Transverse colon (tissue), 4 donors: ENCODE results near the gene RGPD8. TPM values are rescaled to one million over a fixed set of nuclear protein-coding genes. Genes with fewer than 3 reads are reported as not detected.
A peak's percentile ranks its signal among the peaks of the same experiment; 100 is the strongest.
"Not testable (repeated sequence)": the region's sequence is repeated elsewhere in the genome, so short reads cannot be mapped to it uniquely, and the experiment has no call there.

Source experiments
- DNase-seq: peaks from one replicate; pipeline ENCODE4 v3.0.0-alpha.2; 2019
- H3K27ac ChIP-seq, 4 donors: fragments of 200-600 bp; sonication (generic); 2 replicates each; pipeline ENCODE4 v1.5.1; 2016 to 2018; ENCODE audit warnings: inconsistent platforms in 4 of 4
- H3K27me3 ChIP-seq: fragments of 200-600 bp; sonication (generic); 2 replicates; pipeline ENCODE4 v1.5.1; 2017; ENCODE audit warnings: inconsistent platforms
- H3K36me3 ChIP-seq, 4 donors: fragments of 200-600 bp; sonication (generic); 2 replicates each; pipeline ENCODE4 v1.5.1; 2017 to 2019; ENCODE audit warnings: inconsistent platforms in 4 of 4
- H3K4me1 ChIP-seq, 4 donors: fragments of 200-600 bp; sonication (generic); 2 replicates each; pipeline ENCODE4 v1.5.1; 2017 to 2020; ENCODE audit warnings: inconsistent platforms in 4 of 4
- H3K4me3 ChIP-seq, 4 donors: fragments of 200-600 bp; sonication (generic); 1 replicate in 1 of 4; 2 replicates in 3 of 4; pipeline versions ENCODE4 v1.5.1 to v1.6.1; 2017 to 2019; ENCODE audit warnings: inconsistent platforms in 4 of 4
- H3K9me3 ChIP-seq, 2 donors: fragments of 200-600 bp; sonication (generic); 2 replicates each; pipeline ENCODE4 v1.5.1; 2017 to 2019; ENCODE audit warnings: inconsistent platforms in 2 of 2
- EP300 ChIP-seq: sonication (generic); formaldehyde crosslinking; IDR thresholded peaks from one replicate; pipeline ENCODE4 v1.6.1; 2017; ENCODE audit warnings: antibody characterized with exemption, low read depth
- POLR2A ChIP-seq: fragments of 450-650 bp; IDR thresholded peaks from one replicate; pipeline ENCODE4 v1.6.1; 2016; ENCODE audit warnings: antibody characterized with exemption, mild to moderate bottlenecking, moderate library complexity
- POLR2AphosphoS5 ChIP-seq, 3 donors: sonication (generic); formaldehyde crosslinking; IDR thresholded peaks; one replicate each; pipeline ENCODE4 v1.6.1; 2016; ENCODE audit warnings: antibody characterized with exemption in 3 of 3
- WGBS, 2 donors: methylation state at CpG; one replicate each; pipeline ENCODE4 v1.1.5; 2018; ENCODE audit warnings: low coverage in 1 of 2; 5-methylcytosine and 5-hydroxymethylcytosine counted together
- in situ Hi-C, 4 donors: fragments of 200-750 bp; cut with MboI; loops; one replicate each; pipeline versions ENCODE4 v1.15.0 to v1.15.1; 2017; ENCODE audit warnings: low sequenced_read_pairs in 3 of 4, low pct_ligation_motif_present in 1 of 4, low pct_unique_long_range_greater_than_20kb in 1 of 4
- intact Hi-C: fragments of 100-400 bp; cut with DNase I; formaldehyde crosslinking; loops from one replicate; pipeline ENCODE4 v1.15.1; 2023; ENCODE audit warnings: low total_unique reads
- total RNA-seq, 4 donors: library from RNA; depleted of rRNA; stranded (reverse); fragments of >200 nt; gene quantifications; one replicate each; pipeline ENCODE4 v1.1.0, GENCODE V29; 2016
- TF ChIP-seq, protein P1 (sequence below), 5 experiments: fragments of 200-600 bp in 3 of 5; fragments of 450-650 bp in 2 of 5; sonication (generic) in 3 of 5; IDR thresholded peaks; 1 replicate in 2 of 5; 2 replicates in 3 of 5; pipeline ENCODE4 v1.5.1; 2016 to 2017; ENCODE audit warnings: antibody characterized with exemption in 5 of 5, inconsistent platforms in 3 of 5, mild to moderate bottlenecking in 2 of 5, moderate library complexity in 1 of 5

Gene RGPD8
- total RNA-seq, 4 donors from 2014 or later = 8.0 to 32.4 (median 14.6) TPM

DNA sequence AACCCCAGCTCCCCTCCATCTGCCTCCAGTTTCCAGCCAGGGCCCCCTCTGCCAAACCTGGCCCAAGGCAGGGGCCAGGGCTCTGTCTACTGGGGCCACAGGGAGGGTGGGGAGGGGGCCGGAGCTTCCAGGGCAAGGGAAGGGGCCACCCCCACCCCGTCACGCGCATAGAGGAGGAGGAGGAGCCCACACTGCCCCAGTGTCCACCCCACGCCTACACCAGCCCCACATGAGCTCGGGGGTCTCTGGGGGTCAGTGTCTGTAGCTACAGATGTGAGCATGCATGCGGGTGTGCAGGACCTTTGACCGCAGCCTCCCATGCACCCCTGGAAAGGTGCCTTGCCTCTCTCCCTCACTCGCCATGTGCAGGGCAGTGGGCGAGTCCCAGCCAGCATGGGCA is 3.5 kb upstream of the RGPD8 start:
- H3K9me3 ChIP-seq, H3K4me1 ChIP-seq, H3K36me3 ChIP-seq, H3K4me3 ChIP-seq, H3K27ac ChIP-seq, DNase-seq, intact Hi-C loops: not testable (repeated sequence)
- H3K27me3 ChIP-seq = peaks cover 13% of the 10 kb centered on the region
- 86% methylated on average over 9 of the region's 10 CpGs; no CpG with 5 or more reads in 1 of the 2 donors for WGBS, 2 donors
- in situ Hi-C loops = loop anchor here in 1 of 4 donors (25.0 kb wide), 1 partner anchor 175 kb away; the partner anchor contains the start of gene ZC3H8

DNA sequence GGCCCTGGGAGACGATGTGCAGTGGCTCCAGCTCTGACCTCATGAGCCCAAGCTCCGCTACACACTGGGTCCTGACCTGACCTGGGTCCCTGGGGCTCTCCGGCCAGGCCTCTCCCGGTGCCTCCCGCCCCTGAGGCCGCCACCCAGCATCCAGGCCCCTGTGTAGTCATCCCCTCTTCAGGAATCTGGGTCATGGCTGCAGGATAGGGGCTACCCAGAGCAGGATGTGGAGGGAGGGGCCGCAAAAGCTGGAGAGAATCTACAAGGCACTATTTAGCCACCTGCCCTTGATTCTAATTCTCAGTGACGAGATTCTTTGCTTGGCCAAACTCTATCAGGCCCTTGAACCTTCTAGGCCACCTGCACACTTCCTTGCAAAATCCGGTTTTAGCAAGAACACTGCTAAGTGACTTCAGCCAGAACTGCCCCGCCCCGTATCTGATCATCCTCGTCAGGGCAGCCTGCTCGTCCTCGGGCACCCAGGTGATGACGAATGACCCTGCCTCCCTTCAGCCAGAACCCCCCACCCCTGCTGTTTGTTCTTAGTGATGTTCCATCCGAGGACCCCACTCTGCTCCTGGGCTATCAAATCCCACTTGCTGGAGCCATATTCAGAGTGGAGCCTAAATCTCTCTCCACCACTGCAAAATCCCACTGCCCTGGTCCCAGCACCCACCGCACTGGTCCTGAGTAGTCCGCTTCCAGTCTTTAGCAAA is 2.4 kb upstream of the RGPD8 start:
- H3K36me3 ChIP-seq, DNase-seq, H3K9me3 ChIP-seq, H3K4me3 ChIP-seq, H3K4me1 ChIP-seq, H3K27me3 ChIP-seq, H3K27ac ChIP-seq, intact Hi-C loops: not testable (repeated sequence)
- WGBS, 2 donors = 75% methylated on average over 18 of the region's 18 CpGs; no CpG with 5 or more reads in 1 of the 2 donors
- in situ Hi-C loops = loop anchor here in 1 of 4 donors (25.0 kb wide), 1 partner anchor 174 kb away; the partner anchor contains the start of gene ZC3H8

DNA sequence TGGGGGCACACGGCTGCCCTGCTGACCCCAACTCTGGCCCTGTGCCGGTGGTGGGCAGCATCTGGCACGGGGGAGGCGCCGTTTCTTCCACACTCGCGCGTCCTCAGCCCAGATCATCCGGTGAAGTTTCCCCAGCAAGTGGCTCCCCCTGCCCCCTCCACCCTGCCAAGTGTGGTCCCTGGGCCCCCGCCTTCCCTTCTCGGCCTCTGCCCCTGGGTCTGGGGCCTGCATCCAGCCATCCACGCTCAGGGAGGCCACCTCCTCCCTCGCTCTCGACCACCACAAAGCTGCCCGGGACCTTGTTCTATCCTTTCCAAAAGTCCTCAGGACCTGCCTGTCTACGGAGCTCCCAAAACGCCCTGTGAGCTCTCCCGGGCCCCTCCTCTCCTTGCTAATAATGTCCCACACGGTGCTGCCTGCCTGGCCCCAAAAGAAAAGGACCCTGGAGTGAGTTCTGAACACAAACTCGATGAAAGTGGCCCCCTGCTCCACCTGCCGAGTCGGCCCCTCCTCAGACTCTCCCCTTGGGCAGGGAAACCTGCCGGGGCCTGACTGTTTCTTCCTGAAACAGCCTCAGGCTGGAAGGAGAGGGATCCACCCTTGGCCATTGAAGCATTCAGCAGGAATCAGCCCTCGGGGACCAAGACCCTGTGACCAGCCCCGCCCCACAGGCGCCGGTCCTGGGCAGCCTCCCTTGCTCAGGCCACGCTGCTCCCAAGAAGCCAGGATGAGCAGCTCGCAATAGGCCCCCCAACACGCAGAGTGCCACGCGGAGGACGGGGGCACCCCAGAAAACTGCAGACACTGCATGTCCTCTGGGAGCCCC is 1.7 kb upstream of the RGPD8 start:
- in situ Hi-C loops (loop anchor here in 1 of 4 donors (25.0 kb wide), 1 partner anchor 173 kb away; the partner anchor contains the start of gene ZC3H8), intact Hi-C loops (loop anchor here (5.0 kb wide), 1 partner anchor 178 kb away; the partner anchor contains the start of gene ZC3H8)
- H3K4me1 ChIP-seq, H3K27ac ChIP-seq, H3K36me3 ChIP-seq, H3K9me3 ChIP-seq, H3K27me3 ChIP-seq, H3K4me3 ChIP-seq, DNase-seq: not testable (repeated sequence)
- 86% methylated on average over 33 of the region's 33 CpGs; no CpG with 5 or more reads in 1 of the 2 donors for WGBS, 2 donors

DNA sequence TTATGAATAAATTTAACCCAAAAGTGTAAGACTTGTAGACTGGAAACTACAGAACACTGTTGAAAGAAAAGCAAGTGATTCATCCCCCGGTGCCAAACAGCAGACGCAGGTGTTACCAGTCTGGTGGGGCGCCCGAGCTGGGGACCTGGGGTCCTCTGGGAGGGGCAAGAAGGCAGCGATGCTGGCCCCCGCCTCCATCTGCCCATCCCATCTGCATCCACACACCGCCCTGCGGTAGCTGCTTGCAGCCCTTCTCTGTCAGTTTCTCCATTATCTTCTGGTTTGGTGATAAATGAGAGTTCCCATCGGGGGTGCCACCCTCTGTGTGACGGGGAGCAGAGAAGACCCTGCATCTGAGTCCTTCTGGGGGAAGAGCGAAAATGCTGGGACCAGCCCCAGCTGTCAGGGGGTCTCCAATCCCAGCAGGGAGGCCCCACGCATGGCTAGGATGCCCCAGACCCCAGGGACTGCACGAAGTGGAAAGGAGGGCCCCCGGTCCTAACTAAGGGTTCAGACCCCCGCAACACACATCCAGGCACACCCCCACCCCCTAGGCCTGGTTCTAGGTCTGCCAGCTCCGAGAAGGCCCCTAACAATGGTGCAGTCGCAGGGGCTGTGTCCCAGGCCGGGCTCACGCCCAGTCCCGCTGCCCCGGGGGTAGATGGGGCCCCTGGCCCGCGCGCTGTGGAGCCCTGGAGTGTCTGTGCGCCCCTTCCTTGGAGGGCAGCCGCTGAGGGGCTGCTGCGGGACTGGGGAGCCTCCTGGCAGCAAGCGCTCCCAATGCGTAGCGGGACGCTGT is 686 bp upstream of the RGPD8 start:
- TF ChIP-seq EP300 = no peak
- TF ChIP-seq POLR2A = no peak
- TF ChIP-seq, protein P1, sequence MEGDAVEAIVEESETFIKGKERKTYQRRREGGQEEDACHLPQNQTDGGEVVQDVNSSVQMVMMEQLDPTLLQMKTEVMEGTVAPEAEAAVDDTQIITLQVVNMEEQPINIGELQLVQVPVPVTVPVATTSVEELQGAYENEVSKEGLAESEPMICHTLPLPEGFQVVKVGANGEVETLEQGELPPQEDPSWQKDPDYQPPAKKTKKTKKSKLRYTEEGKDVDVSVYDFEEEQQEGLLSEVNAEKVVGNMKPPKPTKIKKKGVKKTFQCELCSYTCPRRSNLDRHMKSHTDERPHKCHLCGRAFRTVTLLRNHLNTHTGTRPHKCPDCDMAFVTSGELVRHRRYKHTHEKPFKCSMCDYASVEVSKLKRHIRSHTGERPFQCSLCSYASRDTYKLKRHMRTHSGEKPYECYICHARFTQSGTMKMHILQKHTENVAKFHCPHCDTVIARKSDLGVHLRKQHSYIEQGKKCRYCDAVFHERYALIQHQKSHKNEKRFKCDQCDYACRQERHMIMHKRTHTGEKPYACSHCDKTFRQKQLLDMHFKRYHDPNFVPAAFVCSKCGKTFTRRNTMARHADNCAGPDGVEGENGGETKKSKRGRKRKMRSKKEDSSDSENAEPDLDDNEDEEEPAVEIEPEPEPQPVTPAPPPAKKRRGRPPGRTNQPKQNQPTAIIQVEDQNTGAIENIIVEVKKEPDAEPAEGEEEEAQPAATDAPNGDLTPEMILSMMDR (IDR thresholded peaks at IDR 0.05) = no peak
- no peak for TF ChIP-seq POLR2AphosphoS5 (IDR thresholded peaks at IDR 0.05)
- peaks cover 0 to 7% (median 3%) of the 10 kb centered on the region in 4 donors for H3K4me1 ChIP-seq
- no peak for DNase-seq
- in situ Hi-C loops = loop anchor here in 1 of 4 donors (25.0 kb wide), 1 partner anchor 172 kb away; the partner anchor contains the start of gene ZC3H8
- intact Hi-C loops = loop anchor here (5.0 kb wide), 1 partner anchor 177 kb away; the partner anchor contains the start of gene ZC3H8
- H3K4me3 ChIP-seq = no peak overlapping the region
- H3K27ac ChIP-seq = no peak overlapping the region
- H3K27me3 ChIP-seq = peaks cover 8% of the 10 kb centered on the region
- 52 to 80% methylated on average over 8 to 31 of the region's 31 CpGs for WGBS, 2 donors
- no peaks in the 10 kb centered on the region for H3K36me3 ChIP-seq
- no peaks in the 10 kb centered on the region for H3K9me3 ChIP-seq

DNA sequence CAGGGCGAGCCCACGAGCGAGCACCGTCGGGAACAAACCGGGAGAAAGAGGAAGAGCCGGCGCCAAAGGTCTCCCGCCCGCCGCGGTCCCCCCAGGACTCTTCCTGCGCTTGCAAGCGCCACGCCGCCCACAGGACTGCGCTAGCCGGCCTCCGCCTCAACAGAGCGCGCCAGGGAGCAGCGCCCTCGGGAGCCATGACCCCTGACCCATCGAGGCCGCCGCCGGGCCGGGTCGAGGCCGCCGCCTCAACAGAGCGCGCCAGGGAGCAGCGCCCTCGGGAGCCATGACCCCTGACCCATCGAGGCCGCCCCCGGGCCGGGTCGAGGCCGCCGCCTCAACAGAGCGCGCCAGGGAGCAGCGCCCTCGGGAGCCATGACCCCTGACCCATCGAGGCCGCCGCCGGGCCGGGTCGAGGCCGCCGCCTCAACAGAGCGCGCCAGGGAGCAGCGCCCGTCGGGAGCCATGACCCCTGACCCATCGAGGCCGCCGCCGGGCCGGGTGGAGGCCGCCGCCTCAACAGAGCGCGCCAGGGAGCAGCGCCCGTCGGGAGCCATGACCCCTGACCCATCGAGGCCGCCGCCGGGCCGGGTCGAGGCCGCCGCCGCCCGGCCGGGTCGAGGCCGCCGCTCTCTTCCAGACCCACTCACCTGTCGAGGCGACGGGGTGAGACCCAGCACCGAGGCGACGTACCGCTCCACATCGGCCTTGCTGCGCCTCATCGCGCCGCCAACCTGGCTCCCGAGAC is 538 bp downstream of the RGPD8 start:
- Histone ChIP-seq H3K4me3 (peak overlapping the region; percentile 59 to 73 (median 64)), H3K27ac (peak overlapping the region; percentile 77 to 96 (median 92))
- H3K9me3 ChIP-seq, H3K36me3 ChIP-seq, H3K27me3 ChIP-seq, H3K4me1 ChIP-seq: not testable (repeated sequence)
- intact Hi-C loops = loop anchor here (5.0 kb wide), 1 partner anchor 176 kb away; the partner anchor contains the start of gene ZC3H8
- WGBS, 2 donors = 9% methylated on average over 30 of the region's 98 CpGs; no CpG with 5 or more reads in 1 of the 2 donors
- in situ Hi-C loops = loop anchor here in 1 of 4 donors (25.0 kb wide), 1 partner anchor 171 kb away; the partner anchor contains the start of gene ZC3H8
- DNase-seq = peak; percentile 28

DNA sequence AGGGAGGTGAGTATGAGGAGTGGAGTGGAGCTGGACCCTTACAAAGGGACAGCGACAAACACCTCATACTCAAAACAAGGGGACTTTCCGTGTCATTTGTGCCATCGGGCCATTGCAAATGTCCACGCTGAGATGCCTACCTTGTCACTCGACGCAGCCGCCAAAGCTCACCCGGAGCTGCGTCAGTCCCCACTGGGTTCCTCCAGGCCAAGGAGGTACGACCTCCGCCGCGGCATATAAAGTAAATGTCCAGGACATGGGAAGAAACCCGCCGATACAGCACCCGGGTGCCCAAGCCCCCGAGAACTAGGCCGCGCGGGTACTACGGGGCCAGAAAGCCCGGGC is 1.1 kb downstream of the RGPD8 start:
- intact Hi-C loops = loop anchor here (5.0 kb wide), 1 partner anchor 175 kb away; the partner anchor contains the start of gene ZC3H8
- DNase-seq, H3K36me3 ChIP-seq, H3K4me1 ChIP-seq, H3K9me3 ChIP-seq, H3K27me3 ChIP-seq: not testable (repeated sequence)
- Histone ChIP-seq H3K27ac (peak overlapping the region; percentile 77 to 96 (median 92)), H3K4me3 (peak overlapping the region; percentile 59 to 73 (median 64))
- WGBS, 2 donors = 56% methylated on average over 15 of the region's 22 CpGs; no CpG with 5 or more reads in 1 of the 2 donors
- in situ Hi-C loops = loop anchor here in 1 of 4 donors (25.0 kb wide), 1 partner anchor 170 kb away; the partner anchor contains the start of gene ZC3H8

DNA sequence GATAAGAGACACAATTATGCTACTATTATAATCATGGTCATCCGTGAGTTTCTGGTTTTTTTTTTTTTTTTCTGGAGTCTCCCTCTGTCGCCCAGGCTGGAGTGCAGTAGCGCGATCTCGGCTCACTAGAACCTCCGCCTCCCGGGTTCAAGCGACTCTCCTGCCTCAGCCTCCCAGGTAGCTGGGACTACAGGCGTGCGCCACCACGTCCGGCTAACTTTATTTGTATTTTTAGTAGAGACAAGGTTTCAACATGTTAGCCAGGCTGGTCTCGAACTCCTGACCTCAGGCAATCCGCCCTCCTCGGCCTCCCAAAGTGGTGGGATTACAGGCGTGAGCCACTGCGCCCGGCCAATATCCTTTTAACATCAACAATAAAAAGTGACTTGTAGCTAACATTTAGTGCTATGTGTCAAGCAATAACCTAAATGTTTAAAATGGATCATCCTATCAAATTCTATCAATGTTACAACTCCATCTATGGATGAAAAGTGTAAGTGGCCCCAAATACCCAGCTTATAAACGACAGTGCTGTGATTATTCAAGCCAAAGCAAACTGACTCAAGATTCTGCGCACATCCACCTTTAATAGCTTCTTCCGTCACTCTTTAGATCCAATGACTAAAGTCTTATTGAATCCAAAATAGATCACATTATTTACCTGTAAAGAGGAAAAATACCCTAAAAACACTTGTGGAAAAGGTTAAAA is 1.7 kb downstream of the RGPD8 start:
- in situ Hi-C loops = loop anchor here in 1 of 4 donors (25.0 kb wide), 1 partner anchor 169 kb away; the partner anchor contains the start of gene ZC3H8
- not testable (repeated sequence) for H3K4me1 ChIP-seq, H3K36me3 ChIP-seq, DNase-seq, H3K27me3 ChIP-seq, H3K9me3 ChIP-seq
- Histone ChIP-seq H3K4me3 (peak overlapping the region in 2 of 4 donors; percentile 66 to 73), H3K27ac (peak overlapping the region in 3 of 4 donors; percentile 90 to 96 (median 94))
- intact Hi-C loops = loop anchor here (5.0 kb wide), 1 partner anchor 174 kb away; the partner anchor contains the start of gene ZC3H8
- 85 to 95% methylated on average over 16 to 21 of the region's 21 CpGs for WGBS, 2 donors
